ENCODE measurements around the gene RASAL2. TPM values are rescaled to one million over a fixed set of nuclear protein-coding genes. Genes with fewer than 3 reads are reported as not detected.

RASAL2 gene
- not detected for total RNA-seq

- ChIA-PET POLR2A (no interaction called here), CTCF (no interaction called here)
- H3K9me3 Mint-ChIP-seq = peaks cover 3% of the 10 kb centered on the region
- ATAC-seq (peak; percentile 10), DNase-seq (peak; percentile 2)
- peaks cover 57% of the 10 kb centered on the region for H3K27me3 Mint-ChIP-seq
- H3K4me3 Mint-ChIP-seq = peak within 1 kb of the TSS; percentile 34
- no peak for TF ChIP-seq CTCF (IDR thresholded peaks at IDR 0.05)
- no peak within 1 kb of the TSS for H3K27ac Mint-ChIP-seq
- H3K4me1 Mint-ChIP-seq (ENCODE audit: low read depth) = peaks cover 8% of the 10 kb centered on the region
- intact Hi-C loops (cut with micrococcal nuclease) = no loop called here
- peaks cover 4% of the 10 kb centered on the region for H3K36me3 Mint-ChIP-seq (ENCODE audit: low read depth)
These were observed at the start of gene RASAL2 for GRCh38 chr1:178093951-178094738. RASAL2 (plus strand) TSS chr1:178094104; CDS start chr1:178094493, 389 bp downstream.

GRCh38 chr1:178046591-178047270 is 47.2 kb upstream of the RASAL2 start:
- Mint-ChIP-seq H3K4me3 (no peak overlapping the region), H3K9me3 (peaks cover 1% of the 10 kb centered on the region), H3K36me3 (ENCODE audit: low read depth) (no peaks in the 10 kb centered on the region), H3K27me3 (no peaks in the 10 kb centered on the region), H3K4me1 (ENCODE audit: low read depth) (no peaks in the 10 kb centered on the region), H3K27ac (no peak overlapping the region)
- ChIA-PET CTCF (interaction anchor here (1.1 kb wide), 1 partner anchor 15 kb away, joined by 3 read pairs; no protein-coding TSS in a partner anchor), POLR2A (no interaction called here)
- intact Hi-C loops (cut with micrococcal nuclease) = no loop called here
- DNase-seq (no peak), ATAC-seq (no peak)
- TF ChIP-seq CTCF (IDR thresholded peaks at IDR 0.05) = no peak

- Mint-ChIP-seq H3K9me3 (no peaks in the 10 kb centered on the region), H3K4me3 (no peak overlapping the region), H3K4me1 (ENCODE audit: low read depth) (no peaks in the 10 kb centered on the region), H3K27me3 (no peaks in the 10 kb centered on the region), H3K36me3 (ENCODE audit: low read depth) (no peaks in the 10 kb centered on the region), H3K27ac (no peak overlapping the region)
- TF ChIP-seq CTCF (IDR thresholded peaks at IDR 0.05) = no peak
- intact Hi-C loops (cut with micrococcal nuclease) = no loop called here
- CTCF ChIA-PET = interaction anchor here (1.1 kb wide), 1 partner anchor 16 kb away, joined by 3 read pairs; no protein-coding TSS in a partner anchor
- DNase-seq (no peak), ATAC-seq (no peak)
- POLR2A ChIA-PET = no interaction called here
These were observed 46.4 kb upstream of the RASAL2 start for GRCh38 chr1:178047403-178048093.

- ATAC-seq (no peak), DNase-seq (no peak)
- no peaks in the 10 kb centered on the region for H3K9me3 Mint-ChIP-seq
- no peak overlapping the region for H3K4me3 Mint-ChIP-seq
- CTCF ChIA-PET = interaction anchor here (0.5 kb wide), 1 partner anchor 125 kb away, joined by 3 read pairs; no protein-coding TSS in a partner anchor
- H3K36me3 Mint-ChIP-seq (ENCODE audit: low read depth) = no peaks in the 10 kb centered on the region
- no peaks in the 10 kb centered on the region for H3K27me3 Mint-ChIP-seq
- POLR2A ChIA-PET = no interaction called here
- no peak for TF ChIP-seq CTCF (IDR thresholded peaks at IDR 0.05)
- no peak overlapping the region for H3K27ac Mint-ChIP-seq
- intact Hi-C loops (cut with micrococcal nuclease) = no loop called here
- H3K4me1 Mint-ChIP-seq (ENCODE audit: low read depth) = no peaks in the 10 kb centered on the region
These were observed 45.5 kb upstream of the RASAL2 start for GRCh38 chr1:178048426-178048825.

All from activated CD8-positive, alpha-beta T cell treated with anti-CD3 and anti-CD28 coated beads for 36 hours (primary cell).